HG03439 (cell line): ENCODE measurements around the gene HSFX1.
"Not testable (repeated sequence)": the region's sequence is repeated elsewhere in the genome, so short reads cannot be mapped to it uniquely, and the experiment has no call there.

Experiments used
- ATAC-seq: cut with Tn5 transposase; IDR thresholded peaks from one replicate; pipeline ENCODE4 v1.9.1; 2021; ENCODE audit warnings: mild to moderate bottlenecking, moderate library complexity; ENCODE audit not compliant: unreplicated experiment

The HSFX1 gene, protein sequence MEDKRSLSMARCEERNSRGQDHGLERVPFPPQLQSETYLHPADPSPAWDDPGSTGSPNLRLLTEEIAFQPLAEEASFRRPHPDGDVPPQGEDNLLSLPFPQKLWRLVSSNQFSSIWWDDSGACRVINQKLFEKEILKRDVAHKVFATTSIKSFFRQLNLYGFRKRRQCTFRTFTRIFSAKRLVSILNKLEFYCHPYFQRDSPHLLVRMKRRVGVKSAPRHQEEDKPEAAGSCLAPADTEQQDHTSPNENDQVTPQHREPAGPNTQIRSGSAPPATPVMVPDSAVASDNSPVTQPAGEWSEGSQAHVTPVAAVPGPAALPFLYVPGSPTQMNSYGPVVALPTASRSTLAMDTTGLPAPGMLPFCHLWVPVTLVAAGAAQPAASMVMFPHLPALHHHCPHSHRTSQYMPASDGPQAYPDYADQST

DNA sequence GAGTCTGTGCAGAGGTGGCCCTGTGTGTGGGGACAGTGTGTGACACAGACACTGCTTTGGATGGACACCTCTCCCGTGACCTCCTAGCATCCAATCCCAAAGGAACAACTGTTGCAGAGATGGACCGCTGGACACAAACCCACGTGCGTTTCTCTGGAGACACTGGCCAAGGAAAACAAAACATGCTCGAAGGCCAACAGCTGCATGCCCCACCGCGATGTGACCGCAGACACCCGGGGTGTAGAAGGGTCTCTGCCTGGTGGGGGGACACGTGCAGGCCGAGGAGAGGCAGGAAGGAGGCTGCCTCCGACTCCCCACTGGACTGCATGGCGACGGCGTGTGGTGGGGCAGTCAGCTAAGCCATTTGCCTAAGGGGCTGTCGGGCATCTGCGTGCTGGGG, at the start of gene HSFX1:
HSFX1 (plus strand) TSS at position 301 of the 400 bp plus-strand sequence. CDS start 614 bp downstream, outside the sequence.
- ATAC-seq = not testable (repeated sequence)

DNA sequence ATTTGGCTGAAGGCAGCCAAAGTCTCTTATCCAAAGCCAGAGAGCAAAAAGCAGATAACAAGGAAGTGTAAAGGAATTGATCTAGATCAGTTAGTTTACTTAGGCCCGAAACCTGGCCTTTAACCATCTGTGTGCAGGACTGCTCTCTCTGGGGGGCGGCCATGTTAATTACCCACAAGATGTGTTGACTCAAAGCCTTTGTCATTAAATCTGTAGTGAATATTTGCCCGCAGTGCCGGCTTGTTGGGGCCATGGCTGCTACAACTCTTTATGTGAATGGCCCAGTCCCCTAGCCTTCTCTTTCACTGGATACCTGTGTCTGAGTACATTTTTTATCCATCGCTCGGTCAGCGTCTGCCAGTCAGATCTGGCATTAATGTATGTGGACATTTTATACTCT, 46.6 kb upstream of the HSFX1 start:
- not testable (repeated sequence) for ATAC-seq

DNA sequence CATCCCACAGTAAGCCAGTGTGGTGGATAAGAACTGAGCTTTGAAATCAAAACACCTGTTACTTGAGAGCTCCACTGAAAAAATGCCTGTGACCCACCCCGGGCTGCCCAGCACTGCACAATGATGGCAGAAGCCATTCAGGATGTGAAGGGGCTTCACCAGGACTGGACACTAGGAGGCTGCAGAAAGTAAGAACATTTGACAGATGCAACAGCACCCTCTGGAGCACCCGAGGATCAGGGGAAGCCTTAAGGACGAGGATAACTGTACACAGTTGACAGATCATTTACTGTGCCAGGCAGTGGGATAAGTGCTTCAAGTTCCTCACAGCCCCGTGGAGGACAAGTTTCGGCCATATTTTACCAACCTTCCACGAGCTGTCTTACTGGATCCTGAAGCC, 31.6 kb upstream of the HSFX1 start:
- ATAC-seq = not testable (repeated sequence)

DNA sequence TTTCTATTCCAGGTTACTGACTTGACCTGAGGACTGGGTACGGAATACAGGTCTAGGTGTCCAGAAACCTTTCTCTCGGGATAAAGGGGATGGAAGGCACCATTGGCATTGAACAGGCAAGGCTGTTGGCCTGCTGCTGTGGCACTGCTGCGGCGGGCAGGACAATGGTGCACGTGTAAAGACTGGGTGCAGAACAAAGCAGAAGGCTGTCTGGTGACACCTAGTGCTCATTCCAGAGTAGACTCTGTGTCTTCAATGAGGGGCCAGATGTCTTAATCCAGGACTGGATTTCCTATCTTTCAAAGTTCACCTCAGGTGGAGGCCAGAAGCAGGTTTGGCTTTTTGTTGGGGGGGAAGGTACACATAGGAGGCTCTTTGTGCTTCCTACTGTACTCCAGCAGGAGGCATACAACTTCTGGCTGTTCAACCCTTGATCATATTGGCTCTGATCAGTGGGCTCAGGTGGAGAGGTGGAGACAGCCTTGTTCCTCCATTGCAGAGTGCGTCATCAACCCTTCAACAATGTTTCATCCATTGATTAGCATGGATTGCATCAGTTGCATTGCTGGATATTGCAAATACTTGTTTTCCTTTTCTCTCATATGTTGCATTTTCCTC, 27.4 kb upstream of the HSFX1 start:
- ATAC-seq = not testable (repeated sequence)

DNA sequence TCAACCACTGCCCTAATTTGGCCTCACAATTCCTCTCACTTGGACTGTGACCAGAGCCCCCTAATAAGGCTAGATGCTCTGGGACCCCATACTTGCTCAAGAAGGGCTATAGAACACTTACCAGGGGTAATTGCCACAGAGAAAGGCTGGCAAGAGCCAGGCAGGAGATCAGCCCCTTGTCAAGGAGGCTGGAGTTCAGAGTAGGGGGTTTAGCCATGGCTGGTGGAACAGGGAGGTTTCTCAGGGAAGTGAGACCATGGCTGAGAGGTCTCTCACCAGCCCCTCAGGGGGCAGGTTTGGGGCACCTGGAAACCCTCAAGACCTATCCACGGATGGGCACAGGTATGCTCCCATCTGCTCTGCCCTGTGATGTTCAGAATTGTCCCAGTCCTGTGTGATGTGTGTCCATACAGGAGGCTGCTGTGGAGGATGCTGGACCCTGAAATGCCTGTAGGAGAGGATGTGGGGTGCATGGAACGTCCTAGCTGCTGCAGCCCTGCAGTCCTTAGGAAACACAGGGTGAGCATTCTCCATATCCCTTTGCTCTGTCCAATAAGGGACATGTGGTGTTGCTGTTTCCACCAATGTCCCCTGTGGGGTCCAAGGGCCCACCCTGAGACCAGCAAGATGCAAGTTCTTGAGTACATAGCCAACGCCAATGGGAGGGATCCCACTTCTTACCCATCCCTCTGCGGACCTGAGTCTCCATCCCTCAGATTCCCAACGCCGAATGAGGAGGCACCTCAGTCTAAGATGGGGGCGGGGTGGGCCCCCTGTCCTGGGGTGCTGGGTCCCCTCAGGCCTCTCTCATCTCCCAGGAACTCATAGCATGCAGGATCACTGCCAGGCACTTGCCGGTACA, 16.4 kb upstream of the HSFX1 start:
- ATAC-seq = no peak

DNA sequence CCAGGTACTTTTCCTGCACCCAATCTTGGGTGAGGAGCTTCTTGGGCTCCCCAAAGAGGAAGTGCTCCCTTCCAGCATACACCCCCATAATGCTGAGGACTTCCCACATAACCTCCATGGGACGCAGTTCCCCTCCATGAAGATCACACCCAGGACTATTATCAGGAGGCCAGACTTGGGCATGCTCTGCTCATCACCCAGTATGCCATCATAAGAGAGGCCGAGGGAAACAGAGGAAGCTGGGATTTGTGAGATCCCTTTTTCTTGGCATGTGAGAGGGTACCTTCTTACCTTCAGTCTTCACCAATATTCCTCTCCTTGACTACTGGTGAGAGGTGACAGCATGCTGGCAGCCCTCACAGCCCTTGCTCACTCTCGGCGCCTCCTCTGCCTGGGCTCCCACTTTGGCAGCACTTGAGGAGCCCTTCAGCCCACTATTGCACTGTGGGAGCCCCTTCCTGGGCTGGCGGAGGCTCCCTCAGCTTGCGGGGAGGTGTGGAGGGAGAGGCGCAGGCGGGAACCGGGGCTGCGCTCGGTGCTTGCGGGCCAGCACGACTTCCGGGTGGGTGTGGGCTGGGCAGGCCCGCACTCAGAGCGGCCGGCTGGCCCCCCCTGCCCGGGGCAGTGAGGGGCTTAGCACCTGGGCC, 15.7 kb upstream of the HSFX1 start:
- no peak for ATAC-seq

DNA sequence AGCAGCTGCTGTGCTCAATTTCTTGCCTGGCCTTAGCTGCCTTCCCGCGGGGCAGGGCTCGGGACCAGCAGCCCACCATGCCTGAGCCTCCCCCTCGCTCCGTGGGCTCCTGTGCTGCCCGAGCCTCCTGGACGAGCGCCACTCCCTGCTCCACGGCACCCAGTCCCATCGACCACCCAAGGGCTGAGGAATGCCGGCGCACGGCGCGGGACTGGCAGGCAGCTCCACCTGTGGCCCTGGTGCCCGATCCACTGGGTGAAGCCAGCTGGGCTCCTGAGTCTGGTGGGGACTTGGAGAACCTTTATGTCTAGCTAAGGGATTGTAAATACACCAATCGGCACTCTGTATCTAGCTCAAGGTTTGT, 15.2 kb upstream of the HSFX1 start:
- not testable (repeated sequence) for ATAC-seq

DNA sequence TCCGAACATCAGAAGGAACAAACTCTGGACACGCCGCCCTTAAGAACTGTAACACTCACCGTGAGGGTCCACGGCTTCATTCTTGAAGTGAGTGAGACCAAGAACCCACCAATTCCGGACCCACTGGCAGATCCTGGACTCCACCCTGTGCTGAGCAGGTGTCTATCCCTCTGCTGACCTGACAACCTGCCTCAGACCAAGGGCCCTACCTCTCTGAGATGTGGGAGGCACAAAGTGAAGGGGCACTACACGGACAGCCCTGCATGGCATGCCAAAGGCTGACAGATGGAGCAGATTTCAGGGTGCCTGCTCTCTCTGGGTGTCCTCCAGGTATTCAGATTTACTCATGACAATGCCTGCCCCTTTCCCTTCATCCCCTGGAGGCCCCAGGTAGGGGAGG, 14.0 kb upstream of the HSFX1 start:
- no peak for ATAC-seq

DNA sequence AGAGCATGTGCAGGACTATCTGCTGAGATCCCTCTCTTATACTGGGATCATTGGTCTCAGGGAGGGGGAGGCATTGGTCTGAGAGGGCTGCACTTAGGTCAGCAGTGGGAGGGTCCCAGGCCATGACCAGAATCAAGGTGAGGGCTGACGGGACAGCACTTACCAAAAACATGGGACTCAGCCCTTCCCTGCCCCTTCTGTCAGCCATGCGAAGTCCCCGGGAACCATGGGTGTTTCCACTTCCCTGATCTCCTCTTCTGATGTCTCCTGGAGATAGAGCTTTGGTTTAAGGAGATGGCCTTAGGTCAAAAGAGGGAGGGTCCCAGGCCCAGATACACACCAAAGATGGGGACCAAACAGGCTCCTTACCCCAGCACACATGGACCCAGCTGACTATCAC, 12.9 kb upstream of the HSFX1 start:
- no peak for ATAC-seq

DNA sequence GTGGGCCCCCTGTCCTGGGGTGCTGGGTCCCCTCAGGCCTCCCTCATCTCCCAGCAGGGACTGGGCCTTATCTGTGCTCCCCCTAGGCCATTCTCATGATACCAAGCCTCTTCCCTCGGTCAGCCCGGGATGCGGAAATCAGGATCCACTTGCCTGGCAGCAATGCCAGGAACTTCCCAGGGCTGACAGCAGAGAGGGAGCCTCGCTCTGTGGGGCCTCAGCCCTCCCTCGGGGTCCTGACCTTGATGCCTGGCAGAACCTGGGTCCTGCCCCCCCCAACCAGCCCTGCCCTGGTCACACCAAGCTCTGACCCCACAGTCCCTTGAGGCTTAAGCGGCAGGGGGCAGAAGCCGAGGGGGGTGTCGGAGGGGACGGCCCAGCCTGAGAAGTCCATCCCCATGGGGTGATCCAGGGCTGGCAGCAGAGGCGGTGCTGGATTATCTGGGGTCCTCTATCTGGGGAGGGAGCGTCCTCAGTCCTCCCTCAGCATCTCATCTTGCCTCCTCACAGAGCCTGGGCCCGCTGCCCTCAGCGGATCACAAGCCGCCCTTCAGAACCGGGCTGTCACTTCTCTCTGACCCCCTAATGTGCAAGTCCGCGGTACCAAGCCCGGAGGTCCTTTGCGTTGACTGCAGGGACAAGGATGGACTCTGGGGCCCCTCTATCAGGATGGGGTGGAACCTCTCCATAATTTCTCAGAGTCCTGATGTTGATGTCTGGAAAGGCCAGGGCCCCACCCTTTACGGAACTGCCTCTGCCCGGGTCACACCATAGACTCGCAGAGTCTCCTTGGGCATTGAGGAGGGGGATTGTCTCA, 11.8 kb upstream of the HSFX1 start:
- ATAC-seq = not testable (repeated sequence)

DNA sequence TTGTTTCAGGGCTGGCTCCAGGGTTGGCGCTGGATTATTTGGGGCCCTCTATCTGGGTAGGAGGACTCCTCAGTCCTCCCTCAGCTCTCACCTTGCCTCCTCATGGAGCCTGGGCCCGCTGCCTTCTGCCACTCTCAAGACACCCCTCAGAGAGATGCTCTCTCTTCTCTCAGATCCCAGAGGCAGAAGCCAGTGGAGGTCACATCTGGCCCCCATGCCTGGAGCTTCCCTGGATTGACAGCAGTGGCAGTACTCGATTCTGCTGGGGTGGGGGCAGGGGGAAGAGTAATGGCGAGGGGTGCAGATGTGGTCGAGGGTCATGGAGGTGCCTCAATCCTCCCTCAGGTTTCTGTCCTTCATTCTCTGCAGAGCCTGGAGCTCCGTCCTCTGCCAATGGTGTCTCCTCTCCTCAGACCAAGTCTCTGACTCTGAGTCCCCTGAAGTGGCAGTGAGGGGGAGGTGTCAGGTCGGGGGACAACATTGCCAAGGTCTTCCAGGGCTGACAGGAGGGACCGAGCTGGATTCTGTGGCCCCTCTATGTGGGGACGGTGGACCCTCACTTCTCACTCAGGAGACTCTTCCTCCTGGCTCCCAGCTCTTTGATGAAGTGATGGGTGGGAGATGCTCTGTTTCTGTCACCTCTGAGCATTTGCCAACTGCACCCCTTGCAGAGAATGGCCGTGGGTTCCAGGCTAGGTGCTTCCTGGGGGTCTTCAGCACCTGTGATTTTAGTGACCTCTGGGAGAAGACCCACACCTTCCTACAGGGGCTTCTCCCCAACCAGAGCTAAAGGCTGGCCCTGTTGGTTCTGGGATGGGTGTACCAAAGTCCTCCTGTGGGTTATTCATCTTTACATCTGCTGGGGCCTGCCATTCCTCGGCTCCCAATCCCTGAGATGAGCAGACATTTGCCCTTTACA, 10.9 kb upstream of the HSFX1 start:
- ATAC-seq = no peak

DNA sequence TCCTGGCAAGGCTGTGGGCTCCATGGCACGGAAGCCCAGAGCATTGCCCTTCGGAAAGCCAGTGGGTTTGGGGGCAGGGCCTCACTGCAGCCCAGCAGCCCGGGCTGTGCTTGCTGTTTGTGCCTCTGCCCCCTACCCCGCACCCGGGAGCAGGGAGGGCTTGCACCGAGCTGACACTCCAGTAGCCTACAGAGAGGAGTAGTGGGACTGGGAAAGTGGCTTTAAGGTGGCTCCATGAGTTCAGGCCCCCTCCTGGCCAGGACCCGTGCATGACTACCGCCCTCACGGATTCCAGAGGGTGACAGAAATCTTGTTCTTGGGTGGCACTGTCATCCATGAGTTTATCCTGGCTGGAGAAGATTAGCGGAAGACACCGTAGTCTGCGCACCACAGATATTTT, 3.5 kb upstream of the HSFX1 start:
- ATAC-seq = not testable (repeated sequence)

DNA sequence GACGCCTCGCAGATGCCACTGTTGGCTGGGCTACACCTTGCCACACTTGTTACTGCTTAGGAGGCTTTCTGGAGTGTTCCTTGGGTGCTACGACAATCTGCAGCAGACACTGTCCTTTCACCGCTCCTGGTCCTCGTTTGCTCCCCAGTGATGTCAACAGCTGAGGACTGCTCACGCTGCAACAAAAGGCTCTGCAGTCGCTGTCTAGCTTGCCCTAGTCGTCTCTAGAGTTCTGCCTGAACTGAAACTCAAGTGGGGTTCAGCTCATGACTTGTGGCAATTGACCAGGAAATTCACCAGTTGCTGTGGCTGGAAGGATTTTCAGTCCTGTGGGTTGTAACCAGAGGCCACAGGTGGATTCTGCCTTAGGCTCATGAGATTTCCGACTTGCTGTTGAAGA, 842 bp upstream of the HSFX1 start:
- ATAC-seq = not testable (repeated sequence)

DNA sequence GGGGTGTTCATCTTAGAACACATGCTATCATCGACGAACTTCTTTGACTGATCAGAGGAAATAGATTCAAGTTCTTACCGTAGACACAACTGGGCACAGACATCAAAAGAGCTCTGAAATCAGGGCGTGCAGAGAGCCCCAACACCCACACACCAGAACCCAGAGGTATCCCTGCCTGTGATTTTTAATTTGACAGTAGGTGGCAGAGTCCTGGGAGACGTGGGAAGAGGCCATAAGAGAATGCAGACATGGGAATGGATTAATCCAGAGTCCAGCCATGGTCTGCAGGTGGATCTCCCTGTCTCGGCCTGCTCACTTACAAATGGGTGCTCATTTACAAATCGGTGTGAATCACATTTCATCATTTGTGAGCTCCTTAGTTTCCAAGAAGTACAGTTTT, 4.1 kb downstream of the HSFX1 start:
- ATAC-seq = not testable (repeated sequence)

DNA sequence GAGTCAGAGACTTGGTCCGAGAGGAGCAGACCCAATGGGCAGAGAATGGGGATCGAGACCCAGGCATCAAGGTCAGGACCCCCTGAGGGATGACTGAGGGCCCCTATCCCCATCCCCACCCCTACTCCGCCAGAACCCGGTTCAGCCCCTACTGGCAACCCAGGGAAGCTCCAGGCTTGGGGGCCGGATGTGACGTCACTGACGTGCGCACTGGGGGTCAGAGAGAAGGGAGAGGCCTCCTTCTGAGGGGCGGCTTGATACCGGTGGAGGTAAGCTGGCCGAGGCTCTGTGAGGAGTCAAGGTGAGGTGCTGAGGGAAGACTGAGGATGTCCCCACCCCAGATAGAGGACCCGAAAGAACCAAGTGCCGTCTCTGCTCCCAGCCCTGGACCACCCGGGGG, 7.9 kb downstream of the HSFX1 start, which contains the start of gene MAGEA9:
MAGEA9 (plus strand) TSS at position 204 of the 400 bp plus-strand sequence. CDS start 4,281 bp downstream, outside the sequence.
- ATAC-seq = not testable (repeated sequence)

DNA sequence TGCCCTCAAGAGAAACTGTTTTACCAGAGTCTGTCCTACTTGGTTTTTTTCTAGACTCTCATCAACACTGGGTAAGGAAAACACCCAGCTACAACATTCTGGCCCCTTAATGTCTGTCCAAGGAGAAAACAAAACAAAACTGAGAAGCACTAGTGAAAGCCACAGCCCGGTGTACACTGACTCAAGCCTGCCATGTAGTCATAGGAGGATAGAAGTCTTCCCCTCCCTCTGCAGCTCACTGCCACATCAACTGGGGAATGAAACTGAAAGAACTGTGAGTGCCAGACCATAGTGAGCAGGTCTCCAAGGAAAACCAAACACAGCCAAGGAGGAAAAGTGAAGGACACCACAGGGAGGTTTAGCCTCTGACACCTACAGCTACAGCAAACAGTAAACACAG, 21.7 kb downstream of the HSFX1 start:
- ATAC-seq = peak; percentile 100

DNA sequence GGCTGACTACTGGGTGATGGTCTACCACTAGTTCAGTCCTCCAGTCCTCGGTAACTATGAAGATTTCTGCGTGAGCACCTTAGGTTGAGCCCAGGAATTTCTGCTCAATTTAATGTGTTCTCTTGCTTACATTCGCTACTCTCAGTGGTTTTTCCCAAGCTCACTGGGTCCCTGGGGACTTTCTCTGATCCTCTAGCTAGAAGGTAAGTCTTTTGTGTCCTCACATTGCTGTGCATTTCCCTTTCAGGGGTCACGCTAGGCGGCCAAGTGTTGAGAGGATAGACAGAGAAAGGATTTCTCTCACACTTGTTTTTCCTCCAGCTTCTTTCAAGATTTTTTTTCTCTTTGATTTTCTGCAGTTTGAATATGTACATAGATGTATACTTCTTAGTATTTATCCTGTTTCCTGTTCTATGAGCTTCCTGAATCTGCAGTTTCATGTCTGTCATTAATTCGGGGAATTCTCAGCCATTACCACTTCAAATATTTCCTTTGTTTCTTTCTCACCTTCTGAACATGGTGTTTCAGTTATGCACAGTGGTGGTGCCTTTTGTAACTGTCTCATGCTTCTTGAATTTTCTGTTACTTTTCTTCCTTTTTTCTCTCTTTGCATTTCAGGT, 25.3 kb downstream of the HSFX1 start:
- ATAC-seq = no peak

DNA sequence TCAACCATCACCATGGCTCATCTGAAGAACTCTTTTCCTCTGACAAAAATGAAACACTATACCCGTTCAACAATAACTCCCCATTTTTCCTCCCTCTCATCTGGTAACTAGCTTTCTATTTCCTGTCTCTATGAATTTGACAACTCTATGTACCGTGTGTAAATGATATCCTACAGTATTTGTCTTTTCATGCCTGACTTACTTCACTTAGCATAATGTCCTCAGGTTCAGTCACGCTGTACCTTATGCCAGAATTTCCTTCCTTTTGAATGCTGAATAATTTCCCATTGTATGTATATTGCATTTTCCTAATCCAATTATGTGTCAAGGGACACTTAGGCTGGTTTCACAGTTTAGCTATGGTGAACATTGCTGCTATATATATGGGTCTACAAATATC, 26.1 kb downstream of the HSFX1 start:
- no peak for ATAC-seq
